ENCODE data around the gene ITGAD. TPM values are rescaled to one million over a fixed set of nuclear protein-coding genes. Genes with fewer than 3 reads are reported as not detected.

The ITGAD gene
- total RNA-seq, 1 experiment from 2014 or later, result not detected

DNA sequence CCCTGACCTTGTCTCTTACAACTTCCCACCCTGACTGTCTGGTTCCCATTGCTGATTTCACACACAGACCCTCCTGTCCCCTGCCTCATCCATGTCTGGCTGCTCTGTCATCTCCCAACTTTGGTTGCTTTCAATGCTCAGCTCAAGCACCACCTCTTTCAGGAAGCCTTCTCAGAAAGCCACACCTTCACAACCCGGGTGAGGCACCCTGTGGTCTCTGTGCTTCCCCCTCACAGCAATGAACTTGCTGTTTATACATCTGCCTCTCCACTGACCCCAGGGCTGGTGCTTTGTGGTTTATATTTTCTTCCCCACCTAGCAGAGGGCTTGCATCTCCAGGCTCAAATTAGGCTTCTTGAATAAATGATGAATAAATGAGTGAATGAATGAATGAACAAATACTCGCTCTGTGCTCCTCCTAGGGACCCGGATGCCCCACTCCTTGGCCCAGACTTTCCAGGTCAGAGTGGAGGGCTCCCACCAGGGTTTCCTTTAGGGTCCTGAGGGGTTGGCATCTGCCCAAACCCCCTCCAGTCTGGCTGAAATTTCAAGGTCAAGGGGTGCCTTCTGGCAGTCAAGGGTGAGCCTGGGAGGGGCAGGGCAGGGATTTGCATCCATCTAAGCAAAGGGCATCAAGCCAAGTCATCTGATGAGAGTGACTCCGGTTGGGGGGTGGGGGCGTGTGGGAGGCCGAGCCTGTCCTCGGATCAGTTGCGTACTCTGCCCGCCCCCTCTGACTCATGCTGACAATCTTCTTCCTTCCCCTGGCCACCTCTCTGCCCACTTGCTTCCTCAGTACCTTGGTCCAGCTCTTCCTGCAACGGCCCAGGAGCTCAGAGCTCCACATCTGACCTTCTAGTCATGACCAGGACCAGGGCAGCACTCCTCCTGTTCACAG is 38.5 kb upstream of the ITGAD start, which contains the start of gene ITGAX:
TSS of gene ITGAX (plus strand) at position 783 of the 898 bp plus-strand sequence. CDS start at position 862, 79 bp downstream.
- Histone ChIP-seq H3K18ac (ENCODE audit: insufficient read length, low read depth, low read length) (no peak within 1 kb of the TSS), H3K27me3 (ENCODE audit: insufficient read depth, low read length) (no peaks in the 10 kb centered on the region), H2BK20ac (ENCODE audit: low read depth, low read length, poor library complexity, severe bottlenecking) (no peak within 1 kb of the TSS), H4K91ac (ENCODE audit: insufficient read length, low read depth, low read length) (no peak within 1 kb of the TSS), H2AFZ (ENCODE audit: low read length) (no peak within 1 kb of the TSS), H3K27ac (ENCODE audit: insufficient read length, low read depth, low read length) (no peak within 1 kb of the TSS), H3K23ac (ENCODE audit: insufficient read length, low read depth, low read length) (no peak within 1 kb of the TSS), H3K79me1 (ENCODE audit: insufficient read depth, low read depth, low read length, poor library complexity, severe bottlenecking) (no peaks in the 10 kb centered on the region), H4K20me1 (ENCODE audit: control insufficient read depth, insufficient read depth, insufficient read length) (no peaks in the 10 kb centered on the region), H3K23me2 (ENCODE audit: insufficient read length, low read depth, low read length, poor library complexity, severe bottlenecking) (no peaks in the 10 kb centered on the region), H3K56ac (ENCODE audit: insufficient read length, low read depth, low read length) (no peak within 1 kb of the TSS), H2AK5ac (ENCODE audit: insufficient read length, low read length) (no peak within 1 kb of the TSS), H3K79me2 (ENCODE audit: insufficient read depth, low read length) (no peaks in the 10 kb centered on the region), H2BK120ac (ENCODE audit: low read depth, low read length, poor library complexity, severe bottlenecking) (no peak within 1 kb of the TSS), H3K4me2 (ENCODE audit: insufficient read depth, insufficient read length, low read length) (no peak within 1 kb of the TSS), H3K4ac (ENCODE audit: low read depth, low read length) (no peak within 1 kb of the TSS), H3T11ph (ENCODE audit: low read length) (no peak within 1 kb of the TSS), H4K8ac (replicated peaks; ENCODE audit: insufficient read length, low read depth, low read length) (no peak within 1 kb of the TSS), H2BK12ac (ENCODE audit: insufficient read length, low read depth, low read length) (no peak within 1 kb of the TSS), H3K9me3 (ENCODE audit: control insufficient read depth, low read depth, low read length) (no peaks in the 10 kb centered on the region), H3K14ac (ENCODE audit: insufficient read depth, low read length) (no peak within 1 kb of the TSS; the same call in 1 of the 2 replicates), H4K5ac (ENCODE audit: insufficient read length, low read depth, low read length) (no peak within 1 kb of the TSS), H3K4me1 (ENCODE audit: insufficient read depth, low read length) (no peaks in the 10 kb centered on the region), H2BK5ac (ENCODE audit: insufficient read length, low read length) (no peak within 1 kb of the TSS), H2BK15ac (ENCODE audit: low read depth, low read length) (no peak within 1 kb of the TSS), H3K9ac (ENCODE audit: extremely low read depth, insufficient read length, low read length) (no peak within 1 kb of the TSS)
- Mint-ChIP-seq H3K4me3 (no peak within 1 kb of the TSS), H3K36me3 (ENCODE audit: insufficient read depth in 1 of 3, low read depth in 3 of 3) (no peaks in the 10 kb centered on the region), H3K27me3 (ENCODE audit: low read depth) (peaks cover 14% of the 10 kb centered on the region), H3K4me1 (peaks cover 10 to 15% of the 10 kb centered on the region in 2 experiments), H3K9me3 (no peaks in the 10 kb centered on the region; a peak in 2 of 5 replicates), H3K27ac (no peak within 1 kb of the TSS)
- peak; percentile 45 for DNase-seq
- TF ChIP-seq, protein P1, sequence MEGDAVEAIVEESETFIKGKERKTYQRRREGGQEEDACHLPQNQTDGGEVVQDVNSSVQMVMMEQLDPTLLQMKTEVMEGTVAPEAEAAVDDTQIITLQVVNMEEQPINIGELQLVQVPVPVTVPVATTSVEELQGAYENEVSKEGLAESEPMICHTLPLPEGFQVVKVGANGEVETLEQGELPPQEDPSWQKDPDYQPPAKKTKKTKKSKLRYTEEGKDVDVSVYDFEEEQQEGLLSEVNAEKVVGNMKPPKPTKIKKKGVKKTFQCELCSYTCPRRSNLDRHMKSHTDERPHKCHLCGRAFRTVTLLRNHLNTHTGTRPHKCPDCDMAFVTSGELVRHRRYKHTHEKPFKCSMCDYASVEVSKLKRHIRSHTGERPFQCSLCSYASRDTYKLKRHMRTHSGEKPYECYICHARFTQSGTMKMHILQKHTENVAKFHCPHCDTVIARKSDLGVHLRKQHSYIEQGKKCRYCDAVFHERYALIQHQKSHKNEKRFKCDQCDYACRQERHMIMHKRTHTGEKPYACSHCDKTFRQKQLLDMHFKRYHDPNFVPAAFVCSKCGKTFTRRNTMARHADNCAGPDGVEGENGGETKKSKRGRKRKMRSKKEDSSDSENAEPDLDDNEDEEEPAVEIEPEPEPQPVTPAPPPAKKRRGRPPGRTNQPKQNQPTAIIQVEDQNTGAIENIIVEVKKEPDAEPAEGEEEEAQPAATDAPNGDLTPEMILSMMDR (conservative IDR thresholded peaks at IDR 0.05), result no peak
- WGBS (ENCODE audit: extremely low coverage, insufficient read length, low lambda C conversion rate), result no CpG with 5 or more reads among the region's 10 CpGs

All from H9 (cell line).